Left ventricle myocardium inferior (tissue), 1 donor: ENCODE data around the gene ADAT3. TPM values are rescaled to one million over a fixed set of nuclear protein-coding genes. Genes with fewer than 3 reads are reported as not detected.
"Not testable (repeated sequence)": the region's sequence is repeated elsewhere in the genome, so short reads cannot be mapped to it uniquely, and the experiment has no call there.

Experiments used
- DNase-seq: peaks from one replicate; pipeline ENCODE4 v3.0.0-alpha.2; 2020
- H3K27ac ChIP-seq: fragments of 200-600 bp; replicated peaks from 2 replicates; pipeline ENCODE4 v1.8.0; 2021
- H3K27me3 ChIP-seq: fragments of 200-600 bp; 2 replicates; pipeline ENCODE4 v1.8.0; 2021; ENCODE audit warnings: low read depth
- H3K36me3 ChIP-seq: fragments of 200-600 bp; 2 replicates; pipeline ENCODE4 v1.8.0; 2021
- H3K4me1 ChIP-seq: fragments of 200-600 bp; 2 replicates; pipeline ENCODE4 v1.8.0; 2021
- H3K4me3 ChIP-seq: fragments of 200-600 bp; 2 replicates; pipeline ENCODE4 v1.8.0; 2021; ENCODE audit warnings: mild to moderate bottlenecking, moderate library complexity
- H3K9me3 ChIP-seq: fragments of 200-600 bp; replicated peaks from 2 replicates; pipeline ENCODE4 v1.8.0; 2021
- intact Hi-C: fragments of 100-400 bp; cut with micrococcal nuclease; formaldehyde crosslinking; loops from one replicate; pipeline ENCODE4 v1.11.0; 2022
- total RNA-seq: library from RNA; stranded (reverse); fragmentation: NEBNext Ultra II Directional; extraction: Animal tissue kit (Norgen Biotek cat#: 25700); gene quantifications from one replicate; pipeline ENCODE4 v1.2.1, GENCODE V29; 2021
- TF ChIP-seq, protein P1 (sequence below): fragments of 200-600 bp; IDR thresholded peaks from 2 replicates; pipeline ENCODE4 v1.8.0; 2021; ENCODE audit warnings: antibody characterized with exemption, mild to moderate bottlenecking, borderline replicate concordance
- donor health status: DM: no; HTN: yes; CAD: no; lungs with severe emphysema.

The ADAT3 gene
- total RNA-seq, 1 donor from 2014 or later, result 1.8 TPM

DNA sequence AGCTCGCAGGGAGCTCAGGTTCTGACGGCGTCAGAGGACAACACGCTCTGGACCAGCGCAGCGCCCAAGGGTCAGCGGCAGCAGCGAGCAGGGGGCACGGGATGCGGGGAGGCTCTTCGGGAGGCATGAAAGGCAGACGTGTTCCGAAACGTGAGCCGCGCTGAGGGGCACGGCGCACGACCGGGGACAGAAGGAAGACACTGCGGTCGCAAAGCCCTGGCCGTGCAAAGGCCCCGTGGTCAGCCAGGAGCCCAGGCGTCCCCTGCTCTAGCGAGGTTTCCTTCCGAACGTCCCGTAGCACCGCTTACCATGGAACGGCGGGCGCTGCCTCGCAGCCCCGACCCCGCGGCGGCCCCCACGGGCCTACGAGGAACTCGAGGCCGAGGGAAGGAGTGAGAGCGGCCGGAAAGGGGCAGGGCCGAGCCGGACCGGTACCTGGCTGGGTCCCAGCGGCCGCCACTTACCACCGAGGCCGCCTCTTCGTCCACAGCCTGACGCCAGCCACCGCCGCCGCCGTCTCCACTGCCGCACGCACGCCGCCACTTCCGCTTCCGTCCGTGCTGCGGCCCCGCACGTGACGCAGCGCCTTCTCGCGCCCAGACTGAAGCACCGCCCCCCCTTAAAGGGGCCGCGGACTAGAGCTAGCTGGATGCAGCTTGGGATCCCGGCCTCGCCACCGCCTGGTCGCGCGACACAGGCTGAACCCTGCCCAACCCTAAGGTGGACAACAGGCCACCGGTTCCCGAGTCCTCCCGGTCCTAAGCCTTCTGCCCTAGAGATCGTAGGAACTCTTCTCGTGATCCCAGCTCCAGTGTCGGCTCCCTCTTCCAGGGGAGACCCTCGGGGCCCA, 29.3 kb upstream of the ADAT3 start:
- Histone ChIP-seq H3K27me3 (no peaks in the 10 kb centered on the region), H3K9me3 (no peaks in the 10 kb centered on the region), H3K36me3 (peaks cover 3% of the 10 kb centered on the region), H3K27ac (peak overlapping the region; percentile 98), H3K4me1 (peaks cover 70% of the 10 kb centered on the region), H3K4me3 (peak overlapping the region; percentile 99)
- intact Hi-C loops, result no loop called here
- TF ChIP-seq, protein P1, sequence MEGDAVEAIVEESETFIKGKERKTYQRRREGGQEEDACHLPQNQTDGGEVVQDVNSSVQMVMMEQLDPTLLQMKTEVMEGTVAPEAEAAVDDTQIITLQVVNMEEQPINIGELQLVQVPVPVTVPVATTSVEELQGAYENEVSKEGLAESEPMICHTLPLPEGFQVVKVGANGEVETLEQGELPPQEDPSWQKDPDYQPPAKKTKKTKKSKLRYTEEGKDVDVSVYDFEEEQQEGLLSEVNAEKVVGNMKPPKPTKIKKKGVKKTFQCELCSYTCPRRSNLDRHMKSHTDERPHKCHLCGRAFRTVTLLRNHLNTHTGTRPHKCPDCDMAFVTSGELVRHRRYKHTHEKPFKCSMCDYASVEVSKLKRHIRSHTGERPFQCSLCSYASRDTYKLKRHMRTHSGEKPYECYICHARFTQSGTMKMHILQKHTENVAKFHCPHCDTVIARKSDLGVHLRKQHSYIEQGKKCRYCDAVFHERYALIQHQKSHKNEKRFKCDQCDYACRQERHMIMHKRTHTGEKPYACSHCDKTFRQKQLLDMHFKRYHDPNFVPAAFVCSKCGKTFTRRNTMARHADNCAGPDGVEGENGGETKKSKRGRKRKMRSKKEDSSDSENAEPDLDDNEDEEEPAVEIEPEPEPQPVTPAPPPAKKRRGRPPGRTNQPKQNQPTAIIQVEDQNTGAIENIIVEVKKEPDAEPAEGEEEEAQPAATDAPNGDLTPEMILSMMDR, result no peak
- peak; percentile 93 for DNase-seq

DNA sequence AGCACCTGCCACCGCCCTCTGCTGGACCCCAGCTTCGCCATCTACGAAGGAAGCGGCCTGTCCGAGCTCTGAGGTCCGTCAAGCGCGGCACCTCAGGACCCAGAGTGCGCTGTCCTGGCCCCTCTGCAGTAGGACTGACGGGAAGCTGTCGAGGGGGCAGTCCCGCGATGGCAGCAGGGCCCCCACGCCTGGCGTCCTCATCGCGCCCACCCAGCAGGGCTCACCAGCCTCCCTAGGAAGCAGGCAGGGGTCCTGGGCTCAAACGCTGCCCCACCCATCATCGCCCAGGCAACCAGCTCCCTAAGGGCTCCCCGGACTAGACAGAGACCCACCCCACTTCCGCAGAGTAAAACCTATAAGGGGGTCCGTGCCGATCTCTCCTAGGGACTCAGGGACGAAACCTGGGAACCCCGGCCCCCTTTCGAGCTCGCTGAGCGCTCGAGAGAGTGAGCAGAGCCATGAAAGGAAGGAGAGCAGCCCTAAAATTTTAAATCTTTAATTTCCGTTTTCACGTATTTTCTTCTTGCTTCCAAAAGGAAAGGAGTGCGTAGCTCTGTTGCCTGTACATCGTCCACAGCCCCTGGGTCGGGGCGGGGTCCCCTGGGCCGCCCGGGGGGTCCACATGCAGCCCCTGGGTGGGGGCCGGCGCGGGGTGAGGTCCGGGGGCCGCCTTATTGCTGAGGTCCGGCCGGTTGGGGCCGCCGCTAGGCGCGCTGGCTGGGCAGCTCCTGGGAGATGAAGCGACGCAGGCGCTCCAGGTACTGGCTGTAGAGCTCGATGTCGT, 28.5 kb upstream of the ADAT3 start:
- H3K27me3 ChIP-seq, DNase-seq, intact Hi-C loops, H3K9me3 ChIP-seq, H3K36me3 ChIP-seq: not testable (repeated sequence)
- peak overlapping the region; percentile 99 for H3K4me3 ChIP-seq
- peak overlapping the region; percentile 98 for H3K27ac ChIP-seq
- peaks cover 72% of the 10 kb centered on the region for H3K4me1 ChIP-seq

- H3K27me3 ChIP-seq, H3K4me3 ChIP-seq, DNase-seq, H3K27ac ChIP-seq, intact Hi-C loops, H3K9me3 ChIP-seq, H3K36me3 ChIP-seq: not testable (repeated sequence)
- H3K4me1 ChIP-seq, result peaks cover 72% of the 10 kb centered on the region
Observed at GRCh38 chr19:1877280-1877660, 27.9 kb upstream of the ADAT3 start.

DNA sequence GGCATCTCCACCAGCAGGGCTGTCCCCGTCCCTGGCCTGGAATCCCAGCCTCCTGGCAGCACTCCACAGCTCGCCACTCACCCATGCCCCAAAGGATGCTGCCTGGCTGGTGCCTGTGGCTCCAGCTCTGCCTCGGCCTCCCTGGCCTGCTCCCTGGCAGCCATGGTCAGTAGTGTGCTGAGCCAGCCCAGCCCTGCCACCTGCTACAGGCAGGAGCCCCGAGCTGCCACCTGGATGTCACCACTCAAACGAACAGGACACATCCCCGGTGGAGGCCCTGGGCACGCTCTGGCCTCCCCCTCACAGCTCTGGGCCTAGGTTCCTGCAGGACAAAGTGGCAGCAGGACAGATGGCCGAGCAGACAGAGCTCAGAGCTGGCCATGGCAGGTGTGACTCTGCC, 26.6 kb upstream of the ADAT3 start:
- H3K4me1 ChIP-seq, result peaks cover 72% of the 10 kb centered on the region
- H3K4me3 ChIP-seq, H3K27ac ChIP-seq, H3K9me3 ChIP-seq, H3K27me3 ChIP-seq, H3K36me3 ChIP-seq, intact Hi-C loops, DNase-seq: not testable (repeated sequence)

- intact Hi-C loops, H3K36me3 ChIP-seq, H3K27me3 ChIP-seq, H3K9me3 ChIP-seq, DNase-seq: not testable (repeated sequence)
- peaks cover 72% of the 10 kb centered on the region for H3K4me1 ChIP-seq
- H3K4me3 ChIP-seq, result peak overlapping the region; percentile 85
- peak overlapping the region; percentile 90 for H3K27ac ChIP-seq
Observed at GRCh38 chr19:1879982-1880381, 25.2 kb upstream of the ADAT3 start.

- H3K27me3 ChIP-seq, result no peaks in the 10 kb centered on the region
- H3K27ac ChIP-seq, result peak overlapping the region; percentile 90
- no peaks in the 10 kb centered on the region for H3K36me3 ChIP-seq
- H3K4me1 ChIP-seq, result peaks cover 65% of the 10 kb centered on the region
- TF ChIP-seq, protein P1, result no peak
- H3K9me3 ChIP-seq, result no peaks in the 10 kb centered on the region
- intact Hi-C loops, result no loop called here
- peak overlapping the region; percentile 85 for H3K4me3 ChIP-seq
- no peak for DNase-seq
Observed at GRCh38 chr19:1880611-1881392, 24.4 kb upstream of the ADAT3 start.

DNA sequence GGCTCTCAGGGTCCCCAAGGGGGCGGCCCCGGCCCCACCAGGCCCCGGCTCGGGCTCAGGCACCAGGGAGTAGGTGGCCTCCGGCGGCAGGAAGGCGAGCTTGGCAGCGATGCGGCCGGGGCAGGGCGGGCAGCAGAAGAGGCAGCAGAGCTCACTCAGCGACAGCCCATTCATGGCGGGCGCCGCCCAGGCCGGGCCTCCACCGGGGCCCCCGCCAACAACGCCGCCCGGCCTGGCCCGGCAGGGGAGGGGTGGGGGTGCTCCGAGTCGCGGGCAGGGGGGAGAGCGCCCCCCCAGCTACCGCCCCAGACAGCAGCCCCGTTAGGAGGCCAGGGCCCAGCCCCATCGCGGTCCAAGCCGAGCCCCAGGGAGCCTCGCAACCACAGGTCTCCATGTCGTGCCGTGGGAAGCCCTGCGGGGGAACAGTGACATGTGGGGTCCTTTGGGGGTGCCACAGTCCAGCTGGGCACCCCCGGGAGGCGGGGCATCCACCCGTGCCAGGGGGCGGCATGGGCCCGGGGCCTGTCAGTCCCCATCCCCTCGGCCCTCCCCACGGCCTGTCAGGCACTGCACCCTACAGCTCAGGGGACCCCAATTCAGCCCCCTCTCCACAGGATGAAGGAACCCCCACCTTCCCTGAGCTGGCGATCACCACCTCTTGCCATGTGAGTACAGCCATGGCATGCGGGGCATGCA, 23.7 kb upstream of the ADAT3 start:
- peak overlapping the region; percentile 90 for H3K27ac ChIP-seq
- H3K9me3 ChIP-seq, H3K27me3 ChIP-seq, DNase-seq, H3K36me3 ChIP-seq, intact Hi-C loops: not testable (repeated sequence)
- H3K4me3 ChIP-seq, result peak overlapping the region; percentile 85
- peaks cover 60% of the 10 kb centered on the region for H3K4me1 ChIP-seq
